Activated CD4-positive, CD25-positive, alpha-beta regulatory T cell treated with anti-CD3 and anti-CD28 coated beads, Interleukin-2, amount 50 U/mL, for 24 hours (primary cell): Measurements from ENCODE around the gene XRCC4.
"Not testable (repeated sequence)": the region's sequence is repeated elsewhere in the genome, so short reads cannot be mapped to it uniquely, and the experiment has no call there.

Experiments
- ATAC-seq, 2 donors: fragments of 150-1000 bp; cut with Tn5 transposase; one replicate each; pipeline ENCODE4 v1.10.0; 2021; ENCODE audit warnings: mild to moderate bottlenecking in 1 of 2, moderate library complexity in 1 of 2

XRCC4 gene

GRCh38 chr5:83118471-83118870 lies 41.1 kb downstream of the XRCC4 start:
- no peak for ATAC-seq

GRCh38 chr5:83118976-83119375 lies 41.6 kb downstream of the XRCC4 start:
- no peak for ATAC-seq

GRCh38 chr5:83124593-83124992 lies 47.2 kb downstream of the XRCC4 start:
- no peak for ATAC-seq

- no peak for ATAC-seq
Observed at GRCh38 chr5:83125560-83125959, 48.2 kb downstream of the XRCC4 start.

GRCh38 chr5:83126501-83126900 lies 49.2 kb downstream of the XRCC4 start:
- ATAC-seq, result no peak

- ATAC-seq, result no peak
Observed at GRCh38 chr5:83133797-83134196, 56.5 kb downstream of the XRCC4 start.

- no peak for ATAC-seq
Observed at GRCh38 chr5:83142526-83142925, 65.2 kb downstream of the XRCC4 start.

GRCh38 chr5:83145241-83145640 lies 67.9 kb downstream of the XRCC4 start:
- no peak for ATAC-seq

- ATAC-seq, result no peak
Observed at GRCh38 chr5:83145882-83146331, 68.6 kb downstream of the XRCC4 start.

GRCh38 chr5:83146441-83146840 lies 69.1 kb downstream of the XRCC4 start:
- ATAC-seq, result no peak

GRCh38 chr5:83147593-83147992 lies 70.2 kb downstream of the XRCC4 start:
- ATAC-seq, result no peak

- no peak for ATAC-seq
Observed at GRCh38 chr5:83148370-83148769, 71.0 kb downstream of the XRCC4 start.

- no peak for ATAC-seq
Observed at GRCh38 chr5:83149671-83150070, 72.3 kb downstream of the XRCC4 start.

GRCh38 chr5:83151821-83152220 lies 74.5 kb downstream of the XRCC4 start:
- ATAC-seq, result no peak

GRCh38 chr5:83152996-83153395 lies 75.6 kb downstream of the XRCC4 start:
- ATAC-seq, result not testable (repeated sequence)

- ATAC-seq, result no peak
Observed at GRCh38 chr5:83156001-83156400, 78.7 kb downstream of the XRCC4 start.

GRCh38 chr5:83157163-83157562 lies 79.8 kb downstream of the XRCC4 start:
- ATAC-seq, result no peak

- ATAC-seq, result no peak
Observed at GRCh38 chr5:83162601-83163000, 85.3 kb downstream of the XRCC4 start.

GRCh38 chr5:83167538-83167937 lies 90.2 kb downstream of the XRCC4 start:
- ATAC-seq, result no peak

- ATAC-seq, result no peak
Observed at GRCh38 chr5:83169571-83170337, 92.4 kb downstream of the XRCC4 start.

GRCh38 chr5:83172011-83172410 lies 94.7 kb downstream of the XRCC4 start:
- no peak for ATAC-seq

GRCh38 chr5:83172655-83173054 lies 95.3 kb downstream of the XRCC4 start:
- ATAC-seq, result no peak

GRCh38 chr5:83173826-83174225 lies 96.5 kb downstream of the XRCC4 start:
- ATAC-seq, result no peak

GRCh38 chr5:83177803-83178202 lies 100.5 kb downstream of the XRCC4 start:
- no peak for ATAC-seq

- no peak for ATAC-seq
Observed at GRCh38 chr5:83179966-83180365, 102.6 kb downstream of the XRCC4 start.
